G401.6 (cell line): ENCODE measurements around the gene ARVCF.

Source experiments
- FAIRE-seq: peaks from 2 replicates; lab custom pipeline; 2012; peaks lifted over from hg19 to GRCh38; lab: Jason Lieb, UNC

ARVCF gene

GRCh38 chr22:20052309-20053259 is 36.0 kb upstream of the ARVCF start:
- FAIRE-seq = no peak

DNA sequence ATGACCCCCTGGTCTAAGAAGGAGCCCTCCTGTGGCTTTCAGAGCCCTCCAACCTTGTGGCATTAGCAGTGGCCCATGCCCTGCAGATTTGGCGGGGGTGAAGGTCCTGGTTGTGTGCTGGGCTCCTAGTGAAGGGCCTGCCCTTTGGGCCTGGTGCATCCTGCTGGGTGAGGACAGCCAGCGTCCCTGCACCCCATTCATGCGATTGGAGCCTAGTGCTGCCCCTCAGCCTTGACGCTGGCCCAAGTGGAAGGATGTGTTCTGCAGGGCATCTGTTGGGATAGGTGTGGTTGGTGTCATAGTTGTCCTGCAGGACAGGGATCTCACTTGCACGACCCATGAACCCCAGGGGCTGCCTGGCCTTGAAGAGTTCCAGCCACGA is 35.3 kb upstream of the ARVCF start:
- no peak for FAIRE-seq

- no peak for FAIRE-seq
These were observed 30.1 kb upstream of the ARVCF start for GRCh38 chr22:20046730-20047129.

GRCh38 chr22:20044495-20045151 is 28.0 kb upstream of the ARVCF start:
- no peak for FAIRE-seq

DNA sequence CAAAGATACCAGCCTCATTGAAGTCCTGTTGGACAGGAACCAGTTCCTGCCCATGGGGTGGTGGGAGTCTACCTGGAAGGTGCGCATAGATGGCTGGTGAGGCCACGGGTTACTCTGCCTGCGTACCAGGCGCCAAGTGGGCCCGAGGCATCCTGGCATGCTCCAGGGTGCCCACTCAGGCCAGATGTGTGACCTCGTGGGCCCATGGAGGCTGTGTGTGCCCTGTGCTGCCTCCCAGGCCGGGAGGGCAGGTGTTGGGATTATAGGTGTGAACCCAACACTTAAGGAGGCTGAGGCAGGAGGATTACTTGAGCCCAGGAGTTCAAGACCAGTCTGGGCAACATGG is 27.3 kb upstream of the ARVCF start:
- no peak for FAIRE-seq

DNA sequence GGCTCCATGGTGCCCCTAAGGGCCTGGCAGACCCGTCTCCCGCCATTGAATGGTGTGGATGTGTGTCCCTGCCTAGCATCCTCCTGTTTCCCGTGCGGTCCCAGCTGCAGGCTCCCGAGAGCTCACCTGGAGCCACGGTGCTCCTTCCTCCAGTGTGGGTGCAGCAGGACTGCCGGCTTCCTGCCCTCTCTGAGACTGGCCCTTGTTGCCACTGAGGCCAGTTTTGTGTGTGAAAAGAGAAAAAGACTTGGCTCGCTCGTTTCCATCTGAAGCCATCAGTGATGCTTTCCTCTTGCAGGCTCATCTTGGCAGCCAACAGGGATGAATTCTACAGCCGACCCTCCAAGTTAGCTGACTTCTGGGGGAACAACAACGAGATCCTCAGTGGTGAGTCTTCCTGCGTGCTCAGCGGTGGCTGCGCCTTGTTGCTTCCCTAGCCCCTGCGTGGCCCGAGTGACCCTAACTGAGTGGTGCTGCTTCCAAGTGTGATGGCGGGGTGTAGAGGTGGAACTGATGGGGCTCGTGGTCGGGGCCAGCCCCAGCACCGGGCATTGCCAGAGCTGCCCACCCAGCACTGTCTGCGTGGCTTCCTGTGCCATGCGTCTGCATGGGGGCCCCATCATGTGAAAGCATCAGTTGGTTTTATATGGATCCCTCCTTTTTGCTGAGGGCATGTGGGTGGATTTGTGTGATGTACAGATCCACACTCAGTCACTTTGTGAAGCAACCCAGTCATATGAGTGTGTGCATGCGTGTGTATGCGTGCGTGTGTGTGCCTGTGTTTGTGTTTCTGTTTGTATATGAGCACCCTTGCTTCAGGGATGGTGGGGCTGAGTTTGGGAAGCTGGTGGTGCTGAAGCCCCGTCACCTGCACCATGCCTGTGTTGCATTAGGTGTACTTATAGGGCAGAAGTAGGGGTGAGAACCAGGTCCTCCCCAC is 26.7 kb upstream of the ARVCF start:
- FAIRE-seq = no peak

- no peak for FAIRE-seq
These were observed 23.9 kb upstream of the ARVCF start for GRCh38 chr22:20040327-20041200.

DNA sequence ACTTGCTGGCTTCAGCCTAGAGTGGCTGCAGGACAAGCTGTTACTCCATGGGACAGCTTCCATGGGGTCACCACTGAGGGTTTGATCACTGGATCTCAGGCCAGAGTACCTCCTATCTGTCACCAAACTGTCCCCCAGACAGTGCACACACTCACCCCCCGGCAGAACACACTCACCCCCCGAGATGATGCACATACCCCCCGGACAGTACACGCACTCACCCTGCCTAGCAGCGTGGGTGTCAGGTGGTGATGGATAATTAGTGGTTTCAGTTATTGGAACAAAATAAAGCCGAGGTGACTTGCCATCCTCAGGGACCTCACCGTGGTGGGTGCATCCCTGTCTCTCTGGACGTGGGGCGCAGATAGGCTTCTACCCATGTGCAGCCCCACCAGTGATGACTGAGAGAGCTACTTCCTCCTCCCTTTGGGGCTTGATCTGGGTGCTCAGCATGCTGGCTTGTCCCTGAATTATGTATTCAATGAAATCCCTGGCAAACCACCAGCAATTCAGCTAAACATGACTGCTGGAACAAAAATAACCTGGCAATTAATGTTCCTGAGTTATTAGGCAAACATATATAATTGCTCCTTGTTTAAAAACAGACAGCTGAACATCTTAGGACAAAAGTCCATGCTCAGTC is 23.2 kb upstream of the ARVCF start:
- no peak for FAIRE-seq

- FAIRE-seq = no peak
These were observed 22.0 kb upstream of the ARVCF start for GRCh38 chr22:20038574-20038973.

DNA sequence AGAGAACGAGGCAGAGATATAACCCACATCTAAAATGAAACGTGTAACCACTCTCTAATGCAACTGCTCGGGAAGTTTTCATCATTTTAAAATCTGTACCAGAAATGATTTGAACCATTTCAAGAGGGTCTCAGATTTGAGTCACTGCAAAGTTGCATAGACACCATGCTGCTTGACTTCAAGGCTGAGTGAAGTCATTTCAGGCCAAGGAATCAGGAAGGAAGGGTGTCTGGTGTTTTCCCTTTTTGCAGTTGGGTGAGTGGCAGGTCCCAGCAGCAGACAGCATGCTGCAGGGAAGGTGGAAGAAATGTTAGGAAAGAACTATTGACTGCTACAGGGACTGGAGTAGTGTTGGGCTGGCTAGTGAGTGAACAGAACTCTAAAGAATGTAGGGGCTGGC is 20.8 kb upstream of the ARVCF start:
- no peak for FAIRE-seq

DNA sequence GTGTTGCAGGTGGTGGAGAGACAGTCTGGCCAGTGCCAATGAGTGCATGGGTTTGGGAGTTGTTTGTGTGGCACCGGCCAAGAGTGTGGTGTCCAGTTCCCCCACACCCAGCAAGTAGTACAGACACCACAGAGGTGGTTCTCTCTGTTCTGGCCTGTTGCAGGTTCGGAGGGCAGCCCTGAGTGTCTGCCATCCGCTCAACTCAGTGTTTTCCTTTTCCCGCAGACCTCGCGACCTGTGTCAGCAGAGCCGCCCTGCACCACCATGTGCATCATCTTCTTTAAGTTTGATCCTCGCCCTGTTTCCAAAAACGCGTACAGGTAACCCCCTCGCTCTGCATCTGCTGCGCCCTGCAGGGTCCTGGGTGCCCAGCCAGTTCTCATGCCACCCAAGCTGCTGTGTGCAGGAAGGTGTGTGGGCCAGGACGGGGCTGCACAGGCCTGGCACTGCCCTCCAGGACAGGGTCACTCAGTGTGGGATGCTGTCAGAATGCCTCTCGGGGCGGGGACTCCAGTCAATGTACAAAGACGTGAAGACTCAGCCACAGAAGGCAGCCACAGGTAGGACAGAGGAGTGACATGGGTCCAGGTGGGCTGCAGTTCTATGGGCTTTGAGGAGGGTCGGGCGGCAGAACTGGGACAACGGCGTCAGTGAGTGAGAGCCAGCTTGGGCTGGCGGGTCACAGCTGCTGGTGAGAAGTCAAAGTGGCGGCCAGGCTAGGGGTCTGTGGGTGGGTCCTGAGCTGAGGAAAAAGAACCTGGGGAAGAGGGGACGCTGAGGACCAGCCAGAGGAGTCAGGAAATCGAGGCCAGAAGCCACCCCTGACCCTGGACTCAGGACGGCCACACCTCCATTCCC is 20.1 kb upstream of the ARVCF start:
- no peak for FAIRE-seq

GRCh38 chr22:20036084-20036482 is 19.5 kb upstream of the ARVCF start:
- no peak for FAIRE-seq

- FAIRE-seq = no peak
These were observed 18.9 kb upstream of the ARVCF start for GRCh38 chr22:20035375-20036083.

GRCh38 chr22:20034143-20034542 is 17.5 kb upstream of the ARVCF start:
- no peak for FAIRE-seq

DNA sequence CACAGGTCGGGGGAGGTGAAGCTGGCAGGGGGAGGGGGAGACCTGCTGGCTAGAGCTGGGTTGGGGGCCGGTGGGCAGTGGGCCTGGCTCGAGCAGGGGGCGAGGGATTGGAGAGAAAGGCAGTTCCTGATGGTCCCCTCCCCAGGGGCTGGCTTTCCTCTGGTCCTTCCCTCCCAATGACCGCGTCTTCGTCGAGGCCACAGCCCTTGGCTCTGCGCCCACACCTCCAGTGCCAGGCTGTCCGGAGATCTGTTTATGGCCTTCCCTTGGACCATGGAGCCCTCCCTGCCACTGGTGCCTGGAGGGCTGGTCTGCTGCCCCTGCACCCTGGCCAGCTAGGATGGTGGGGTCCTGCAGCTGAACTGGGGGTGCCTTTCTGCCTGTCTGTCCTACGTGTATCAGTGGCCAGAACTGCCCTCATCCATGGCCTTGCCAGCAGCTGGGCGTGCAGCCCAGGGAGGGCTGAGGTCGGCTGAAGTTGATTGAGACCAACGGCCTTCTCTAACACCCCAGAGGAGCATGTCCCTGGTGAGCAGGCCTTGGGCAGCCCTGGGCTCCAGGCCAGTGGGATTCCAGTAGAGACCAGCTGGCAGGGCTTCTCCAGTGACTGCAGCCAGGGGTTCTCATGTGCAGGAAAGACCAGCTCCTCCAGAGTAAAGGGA is 16.6 kb upstream of the ARVCF start:
- FAIRE-seq = no peak

DNA sequence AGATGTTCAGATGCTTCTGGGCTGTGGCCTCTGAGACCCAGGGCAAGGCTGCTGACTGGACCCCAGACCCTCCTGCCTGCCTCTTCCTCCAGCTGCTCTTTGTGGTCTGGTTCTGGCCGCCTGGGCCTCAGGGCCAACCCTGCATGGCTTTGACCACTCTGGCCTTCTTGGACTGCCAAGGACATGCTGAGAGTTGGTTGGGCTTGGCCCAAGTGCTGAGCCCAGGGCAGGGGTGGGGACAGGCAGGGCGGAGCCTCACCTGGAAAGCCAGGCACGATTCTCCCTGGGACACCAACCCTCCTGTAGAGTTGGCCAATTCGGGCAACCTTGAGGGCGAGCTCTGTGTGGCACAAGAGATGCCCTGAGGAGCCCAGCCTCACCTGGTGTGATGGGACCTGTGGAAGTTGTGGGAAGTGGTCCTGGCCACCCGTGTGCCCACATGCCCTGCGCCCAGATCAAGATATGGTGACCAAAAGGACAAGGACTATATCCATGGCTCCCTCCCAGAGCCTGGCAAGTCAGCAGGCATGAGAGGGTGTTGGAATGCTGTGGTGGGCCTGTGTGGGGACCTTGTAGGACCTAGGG is 15.9 kb upstream of the ARVCF start:
- no peak for FAIRE-seq

GRCh38 chr22:20031732-20032406 is 15.2 kb upstream of the ARVCF start:
- no peak for FAIRE-seq
